ENCODE measurements around the gene LRRC37A. TPM values are rescaled to one million over a fixed set of nuclear protein-coding genes. Genes with fewer than 3 reads are reported as not detected.
"Not testable (repeated sequence)": the region's sequence is repeated elsewhere in the genome, so short reads cannot be mapped to it uniquely, and the experiment has no call there.

The LRRC37A gene
- total RNA-seq, 1 experiment from 2014 or later: 2.7 TPM

- DNase-seq (ENCODE audit: low read depth, low spot score); intact Hi-C loops (cut with micrococcal nuclease; ENCODE audit: unreplicated experiment); ATAC-seq; H3K36me3 ChIP-seq (ENCODE audit: control insufficient read depth, insufficient read depth, low read length); H3K4me3 ChIP-seq (ENCODE audit: low read depth in 2 of 2, low read length in 2 of 2); H3K27me3 ChIP-seq (ENCODE audit: control insufficient read depth, insufficient read depth, low read length); CTCF ChIA-PET; H3K4me1 ChIP-seq (ENCODE audit: control insufficient read depth, insufficient read depth, low read length); H3K9me3 ChIP-seq (ENCODE audit: control insufficient read depth, insufficient read depth, low read depth, low read length); BruUV-seq (replicated peaks); H3K27ac ChIP-seq (ENCODE audit: low read length); in situ Hi-C loops (cut with HindIII; ENCODE audit: low pct_unique_long_range_greater_than_20kb, low sequenced_read_pairs); POLR2A ChIA-PET: not testable (repeated sequence)
These were observed 72.6 kb downstream of the LRRC37A start for GRCh38 chr17:46367520-46367919.

GRCh38 chr17:46372236-46373229 is 77.6 kb downstream of the LRRC37A start:
- H3K27ac ChIP-seq (ENCODE audit: low read length); BruUV-seq (replicated peaks); H3K4me3 ChIP-seq (ENCODE audit: low read depth in 2 of 2, low read length in 2 of 2); intact Hi-C loops (cut with micrococcal nuclease; ENCODE audit: unreplicated experiment); H3K36me3 ChIP-seq (ENCODE audit: control insufficient read depth, insufficient read depth, low read length); H3K9me3 ChIP-seq (ENCODE audit: control insufficient read depth, insufficient read depth, low read depth, low read length); POLR2A ChIA-PET; in situ Hi-C loops (cut with HindIII; ENCODE audit: low pct_unique_long_range_greater_than_20kb, low sequenced_read_pairs); H3K4me1 ChIP-seq (ENCODE audit: control insufficient read depth, insufficient read depth, low read length); DNase-seq (ENCODE audit: low read depth, low spot score); CTCF ChIA-PET; H3K27me3 ChIP-seq (ENCODE audit: control insufficient read depth, insufficient read depth, low read length): not testable (repeated sequence)
- ATAC-seq: peak; percentile 97

- in situ Hi-C loops (cut with HindIII; ENCODE audit: low pct_unique_long_range_greater_than_20kb, low sequenced_read_pairs); POLR2A ChIA-PET; CTCF ChIA-PET; H3K4me1 ChIP-seq (ENCODE audit: control insufficient read depth, insufficient read depth, low read length); H3K4me3 ChIP-seq (ENCODE audit: low read depth in 2 of 2, low read length in 2 of 2); H3K27ac ChIP-seq (ENCODE audit: low read length); DNase-seq (ENCODE audit: low read depth, low spot score); intact Hi-C loops (cut with micrococcal nuclease; ENCODE audit: unreplicated experiment); H3K36me3 ChIP-seq (ENCODE audit: control insufficient read depth, insufficient read depth, low read length); BruUV-seq (replicated peaks); H3K9me3 ChIP-seq (ENCODE audit: control insufficient read depth, insufficient read depth, low read depth, low read length); H3K27me3 ChIP-seq (ENCODE audit: control insufficient read depth, insufficient read depth, low read length): not testable (repeated sequence)
- 0 out of 2 replicates have a peak, but pooled peaks have one; percentile 52 for ATAC-seq
These were observed 78.5 kb downstream of the LRRC37A start for GRCh38 chr17:46373418-46373817.

- CTCF ChIA-PET; intact Hi-C loops (cut with micrococcal nuclease; ENCODE audit: unreplicated experiment); H3K4me1 ChIP-seq (ENCODE audit: control insufficient read depth, insufficient read depth, low read length); ATAC-seq; H3K27ac ChIP-seq (ENCODE audit: low read length); H3K27me3 ChIP-seq (ENCODE audit: control insufficient read depth, insufficient read depth, low read length); H3K36me3 ChIP-seq (ENCODE audit: control insufficient read depth, insufficient read depth, low read length); DNase-seq (ENCODE audit: low read depth, low spot score); BruUV-seq (replicated peaks); H3K4me3 ChIP-seq (ENCODE audit: low read depth in 2 of 2, low read length in 2 of 2); in situ Hi-C loops (cut with HindIII; ENCODE audit: low pct_unique_long_range_greater_than_20kb, low sequenced_read_pairs); H3K9me3 ChIP-seq (ENCODE audit: control insufficient read depth, insufficient read depth, low read depth, low read length); POLR2A ChIA-PET: not testable (repeated sequence)
These were observed 88.2 kb downstream of the LRRC37A start for GRCh38 chr17:46383118-46383517.

- ATAC-seq; intact Hi-C loops (cut with micrococcal nuclease; ENCODE audit: unreplicated experiment); in situ Hi-C loops (cut with HindIII; ENCODE audit: low pct_unique_long_range_greater_than_20kb, low sequenced_read_pairs); H3K36me3 ChIP-seq (ENCODE audit: control insufficient read depth, insufficient read depth, low read length); DNase-seq (ENCODE audit: low read depth, low spot score); H3K4me3 ChIP-seq (ENCODE audit: low read depth in 2 of 2, low read length in 2 of 2); H3K9me3 ChIP-seq (ENCODE audit: control insufficient read depth, insufficient read depth, low read depth, low read length); BruUV-seq (replicated peaks); CTCF ChIA-PET; POLR2A ChIA-PET; H3K27me3 ChIP-seq (ENCODE audit: control insufficient read depth, insufficient read depth, low read length); H3K4me1 ChIP-seq (ENCODE audit: control insufficient read depth, insufficient read depth, low read length); H3K27ac ChIP-seq (ENCODE audit: low read length): not testable (repeated sequence)
These were observed 90.6 kb downstream of the LRRC37A start for GRCh38 chr17:46385491-46385890.

Other genes with a start within 250 kb of the LRRC37A start
- 55.5 TPM for gene KANSL1, start 101.7 kb upstream of the LRRC37A start, total RNA-seq (2021; ENCODE audit: unreplicated experiment)
- gene ARL17B, start 66.6 kb downstream of the LRRC37A start, total RNA-seq (2021; ENCODE audit: unreplicated experiment): 12.7 TPM
- gene LRRC37A2, start 217.3 kb downstream of the LRRC37A start, total RNA-seq (2021; ENCODE audit: unreplicated experiment): 8.1 TPM